ENCODE data around the gene NRL.

NRL gene

DNA sequence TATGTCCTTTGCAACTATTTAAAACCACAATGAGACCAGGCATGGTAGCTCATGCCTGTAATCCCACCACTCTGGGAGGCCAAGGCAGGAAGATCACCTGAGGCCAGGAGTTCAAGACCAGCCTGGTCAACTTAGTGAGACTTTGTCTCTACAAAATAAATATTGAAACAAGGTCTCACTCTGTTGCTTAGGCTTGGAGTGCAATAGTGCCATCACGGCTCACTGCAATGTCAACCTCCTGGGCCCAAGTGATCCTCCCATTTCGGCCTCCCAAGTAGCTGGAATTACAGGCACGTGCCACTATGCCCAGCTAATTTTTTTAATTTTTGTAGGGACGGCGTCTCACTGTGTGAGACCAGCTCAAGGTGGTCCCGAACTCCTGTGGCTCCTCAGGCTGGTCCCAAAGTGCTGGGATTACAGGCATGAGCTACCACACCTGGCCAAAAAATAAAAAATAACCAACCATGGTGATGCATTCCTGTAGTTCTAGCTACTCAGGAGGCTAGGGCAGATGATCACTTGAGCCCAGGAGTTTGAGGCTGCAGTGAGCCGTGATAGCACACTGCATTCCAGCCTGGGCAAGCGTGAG, 14.8 kb upstream of the NRL start:
- peaks cover 1 to 23% (median 9%) of the 10 kb centered on the region in 5 donors for H3K4me1 ChIP-seq (ENCODE audit: control insufficient read depth in 5 of 5, insufficient read depth in 5 of 5, low read length in 5 of 5)
- H3K36me3 ChIP-seq (ENCODE audit: control insufficient read depth in 5 of 5, insufficient read depth in 5 of 5, low read length in 5 of 5), result no peaks in the 10 kb centered on the region
- no peak overlapping the region for H3K27ac ChIP-seq (ENCODE audit: low read depth, low read length)
- no peak overlapping the region for H3K4me3 ChIP-seq (ENCODE audit: low read depth in 1 of 5, low read length in 5 of 5)
- no peaks in the 10 kb centered on the region for H3K27me3 ChIP-seq (ENCODE audit: control insufficient read depth in 5 of 5, insufficient read depth in 4 of 5, low read length in 5 of 5)
- no peaks in the 10 kb centered on the region for H3K9me3 ChIP-seq (ENCODE audit: control insufficient read depth in 5 of 5, low read length in 5 of 5)
- no peak overlapping the region for H3K9ac ChIP-seq (ENCODE audit: low read length in 5 of 5)

DNA sequence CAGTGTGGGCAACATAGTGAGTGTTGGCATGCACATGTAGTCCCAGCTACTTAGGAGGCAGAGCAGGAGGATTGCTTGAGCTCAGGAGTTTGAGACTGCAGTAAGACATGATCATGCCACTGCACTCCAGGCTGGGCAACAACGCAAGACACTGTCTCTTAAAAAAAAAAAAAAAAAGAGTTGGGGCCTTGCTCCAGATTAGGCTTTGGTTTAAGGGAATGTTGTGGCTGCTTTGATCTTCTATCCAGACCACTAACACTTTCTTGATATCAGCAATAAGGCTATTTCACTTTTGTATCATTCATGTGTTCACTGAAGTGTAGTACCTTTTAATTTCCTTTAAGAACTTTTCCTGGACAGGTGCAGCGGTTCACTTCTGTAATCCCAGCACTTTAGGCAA, 12.9 kb upstream of the NRL start:
- no peaks in the 10 kb centered on the region for H3K9me3 ChIP-seq (ENCODE audit: control insufficient read depth in 5 of 5, low read length in 5 of 5)
- no peak overlapping the region for H3K9ac ChIP-seq (ENCODE audit: low read length in 5 of 5)
- peaks cover 1 to 22% (median 9%) of the 10 kb centered on the region in 5 donors for H3K4me1 ChIP-seq (ENCODE audit: control insufficient read depth in 5 of 5, insufficient read depth in 5 of 5, low read length in 5 of 5)
- no peak overlapping the region for H3K4me3 ChIP-seq (ENCODE audit: low read depth in 1 of 5, low read length in 5 of 5)
- H3K36me3 ChIP-seq (ENCODE audit: control insufficient read depth in 5 of 5, insufficient read depth in 5 of 5, low read length in 5 of 5), result peaks cover 0 to 17% (median 14%) of the 10 kb centered on the region in 5 donors
- H3K27ac ChIP-seq (ENCODE audit: low read depth, low read length), result no peak overlapping the region
- no peaks in the 10 kb centered on the region for H3K27me3 ChIP-seq (ENCODE audit: control insufficient read depth in 5 of 5, insufficient read depth in 4 of 5, low read length in 5 of 5)

DNA sequence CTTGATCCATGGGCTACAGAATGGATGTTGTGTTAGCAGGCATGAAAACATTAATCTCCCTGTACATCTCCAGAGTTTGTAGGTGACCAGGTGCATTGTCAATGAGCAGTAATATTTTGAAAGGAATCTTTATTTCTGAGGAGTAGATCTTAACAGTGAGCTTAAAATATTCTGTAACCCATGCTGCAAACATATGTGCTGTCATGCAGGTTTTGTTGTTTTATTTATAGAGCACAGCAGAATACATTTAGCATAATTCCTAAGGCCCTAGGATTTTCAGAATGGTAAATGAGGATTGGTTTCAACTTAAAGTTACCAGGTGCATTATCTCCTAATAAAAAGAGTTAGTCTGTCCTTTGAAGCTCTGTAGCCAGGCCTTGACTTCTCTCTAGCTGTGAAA, 12.2 kb upstream of the NRL start:
- Histone ChIP-seq H3K9ac (ENCODE audit: low read length in 5 of 5) (no peak overlapping the region), H3K36me3 (ENCODE audit: control insufficient read depth in 5 of 5, insufficient read depth in 5 of 5, low read length in 5 of 5) (peaks cover 0 to 22% (median 20%) of the 10 kb centered on the region in 5 donors), H3K27ac (ENCODE audit: low read depth, low read length) (no peak overlapping the region), H3K4me1 (ENCODE audit: control insufficient read depth in 5 of 5, insufficient read depth in 5 of 5, low read length in 5 of 5) (peaks cover under 1 to 15% (median 9%) of the 10 kb centered on the region in 5 donors), H3K4me3 (ENCODE audit: low read depth in 1 of 5, low read length in 5 of 5) (no peak overlapping the region), H3K27me3 (ENCODE audit: control insufficient read depth in 5 of 5, insufficient read depth in 4 of 5, low read length in 5 of 5) (no peaks in the 10 kb centered on the region), H3K9me3 (ENCODE audit: control insufficient read depth in 5 of 5, low read length in 5 of 5) (no peaks in the 10 kb centered on the region)

DNA sequence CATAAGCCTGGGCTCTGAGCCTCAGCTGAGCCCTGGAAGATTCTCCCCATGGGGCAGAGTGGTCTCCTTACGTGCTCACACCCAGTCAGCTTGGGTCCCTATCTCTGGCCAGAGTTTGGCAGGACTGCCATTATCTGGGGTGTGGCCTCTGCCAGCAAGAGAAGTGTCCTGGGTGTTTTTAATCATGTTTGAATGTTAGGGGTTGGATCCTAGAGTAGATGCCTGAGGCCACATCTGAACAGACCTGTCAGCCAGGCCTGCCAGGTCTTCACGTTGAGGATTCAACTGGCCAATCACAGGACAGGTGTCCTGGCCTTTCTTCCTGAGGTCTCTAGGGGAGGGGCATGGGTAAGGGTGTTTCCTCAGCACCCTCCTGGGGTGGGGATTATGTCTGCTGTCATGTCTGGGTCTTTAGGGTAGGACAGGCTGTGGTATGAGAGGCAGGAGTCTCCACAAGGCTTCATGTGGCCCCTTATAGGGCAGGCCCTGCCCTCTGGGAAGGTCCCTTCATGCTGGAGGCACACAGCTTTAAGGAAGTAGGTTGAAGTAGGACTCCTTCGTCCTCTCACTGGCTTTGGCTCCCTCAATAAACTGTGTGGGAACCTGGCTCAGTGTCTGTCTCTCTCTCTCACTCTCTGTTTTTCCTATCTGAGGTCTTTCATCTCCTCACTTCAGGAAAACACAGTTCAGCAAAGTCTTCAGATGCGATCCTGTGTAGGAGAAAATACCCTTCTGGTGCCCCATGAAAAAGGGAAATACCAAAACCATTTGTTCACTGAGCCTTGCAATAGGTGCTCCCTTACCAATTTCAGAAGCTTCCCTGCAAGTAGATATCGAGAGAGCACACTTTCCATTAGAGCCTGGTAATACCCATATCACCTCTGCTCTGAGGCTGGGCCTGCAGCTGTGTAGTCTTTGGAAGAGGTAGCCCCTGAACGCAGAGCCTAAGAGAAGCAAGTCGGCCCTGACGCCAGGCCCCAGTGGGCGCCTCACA, 9.0 kb upstream of the NRL start:
- no peak overlapping the region for H3K4me3 ChIP-seq (ENCODE audit: low read depth in 1 of 5, low read length in 5 of 5)
- no peaks in the 10 kb centered on the region for H3K27me3 ChIP-seq (ENCODE audit: control insufficient read depth in 5 of 5, insufficient read depth in 4 of 5, low read length in 5 of 5)
- H3K27ac ChIP-seq (ENCODE audit: low read depth, low read length), result no peak overlapping the region
- no peak overlapping the region for H3K9ac ChIP-seq (ENCODE audit: low read length in 5 of 5)
- no peaks in the 10 kb centered on the region for H3K4me1 ChIP-seq (ENCODE audit: control insufficient read depth in 5 of 5, insufficient read depth in 5 of 5, low read length in 5 of 5)
- peaks cover 0 to 52% (median 48%) of the 10 kb centered on the region in 5 donors for H3K36me3 ChIP-seq (ENCODE audit: control insufficient read depth in 5 of 5, insufficient read depth in 5 of 5, low read length in 5 of 5)
- no peaks in the 10 kb centered on the region for H3K9me3 ChIP-seq (ENCODE audit: control insufficient read depth in 5 of 5, low read length in 5 of 5)

DNA sequence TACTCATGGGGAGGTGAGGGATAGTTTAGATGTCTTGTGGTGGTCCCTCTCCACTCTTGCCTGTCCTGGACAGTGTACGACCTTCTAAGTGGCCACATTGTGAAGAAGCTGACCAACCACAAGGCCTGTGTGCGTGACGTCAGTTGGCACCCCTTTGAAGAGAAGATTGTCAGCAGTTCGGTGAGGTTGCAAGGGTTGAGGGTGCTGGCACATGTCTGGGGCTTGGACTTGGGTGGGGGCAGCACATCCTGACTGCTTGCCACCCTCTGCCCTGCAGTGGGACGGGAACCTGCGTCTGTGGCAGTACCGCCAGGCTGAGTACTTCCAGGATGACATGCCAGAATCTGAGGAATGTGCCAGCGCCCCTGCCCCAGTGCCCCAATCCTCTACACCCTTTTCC, 8.1 kb upstream of the NRL start:
- no peak overlapping the region for H3K9ac ChIP-seq (ENCODE audit: low read length in 5 of 5)
- H3K4me3 ChIP-seq (ENCODE audit: low read depth in 1 of 5, low read length in 5 of 5), result no peak overlapping the region
- no peaks in the 10 kb centered on the region for H3K4me1 ChIP-seq (ENCODE audit: control insufficient read depth in 5 of 5, insufficient read depth in 5 of 5, low read length in 5 of 5)
- H3K27me3 ChIP-seq (ENCODE audit: control insufficient read depth in 5 of 5, insufficient read depth in 4 of 5, low read length in 5 of 5), result no peaks in the 10 kb centered on the region
- no peak overlapping the region for H3K27ac ChIP-seq (ENCODE audit: low read depth, low read length)
- H3K36me3 ChIP-seq (ENCODE audit: control insufficient read depth in 5 of 5, insufficient read depth in 5 of 5, low read length in 5 of 5), result peaks cover 0 to 61% (median 56%) of the 10 kb centered on the region in 5 donors
- H3K9me3 ChIP-seq (ENCODE audit: control insufficient read depth in 5 of 5, low read length in 5 of 5), result no peaks in the 10 kb centered on the region

DNA sequence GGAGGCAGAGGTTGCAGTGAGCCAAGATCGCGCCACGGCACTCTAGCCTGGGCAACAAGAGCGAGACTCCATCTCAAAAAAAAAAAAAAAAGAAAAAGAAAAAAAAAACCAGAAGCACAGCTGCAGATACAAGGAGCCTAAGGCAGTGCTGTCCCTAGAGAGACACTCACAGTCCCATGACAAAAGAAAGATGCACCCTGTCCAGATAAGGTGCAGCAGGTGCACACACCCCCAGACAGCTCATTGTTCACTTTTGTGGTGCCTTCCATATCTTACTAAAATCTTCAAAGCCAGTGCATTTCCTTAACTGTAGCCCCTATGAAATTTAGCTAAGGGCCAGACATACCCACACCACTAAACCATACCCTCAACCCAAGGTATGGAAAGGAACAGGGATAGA, 7.7 kb upstream of the NRL start:
- Histone ChIP-seq H3K27me3 (ENCODE audit: control insufficient read depth in 5 of 5, insufficient read depth in 4 of 5, low read length in 5 of 5) (no peaks in the 10 kb centered on the region), H3K9ac (ENCODE audit: low read length in 5 of 5) (no peak overlapping the region), H3K27ac (ENCODE audit: low read depth, low read length) (no peak overlapping the region), H3K4me3 (ENCODE audit: low read depth in 1 of 5, low read length in 5 of 5) (no peak overlapping the region), H3K9me3 (ENCODE audit: control insufficient read depth in 5 of 5, low read length in 5 of 5) (no peaks in the 10 kb centered on the region), H3K36me3 (ENCODE audit: control insufficient read depth in 5 of 5, insufficient read depth in 5 of 5, low read length in 5 of 5) (peaks cover 0 to 65% (median 61%) of the 10 kb centered on the region in 5 donors), H3K4me1 (ENCODE audit: control insufficient read depth in 5 of 5, insufficient read depth in 5 of 5, low read length in 5 of 5) (peaks cover 0 to under 1% (median 0%) of the 10 kb centered on the region in 5 donors)

DNA sequence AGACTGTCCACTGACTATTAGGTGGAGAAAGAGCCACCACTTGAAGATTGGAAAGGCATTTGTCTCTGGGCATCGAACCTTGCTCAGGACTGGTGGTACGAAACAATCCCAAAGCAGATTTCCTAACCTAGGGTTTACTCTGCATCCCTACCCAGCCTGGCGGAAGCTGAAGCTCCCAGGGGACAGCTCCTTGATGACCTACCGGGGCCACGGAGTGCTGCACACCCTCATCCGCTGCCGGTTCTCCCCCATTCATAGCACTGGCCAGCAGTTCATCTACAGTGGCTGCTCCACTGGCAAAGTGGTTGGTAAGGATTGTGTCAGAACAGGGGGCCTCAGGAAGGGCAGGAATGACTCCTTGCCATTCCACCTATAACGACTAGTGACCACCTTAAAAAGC, 6.5 kb upstream of the NRL start:
- Histone ChIP-seq H3K27ac (ENCODE audit: low read depth, low read length) (no peak overlapping the region), H3K27me3 (ENCODE audit: control insufficient read depth in 5 of 5, insufficient read depth in 4 of 5, low read length in 5 of 5) (no peaks in the 10 kb centered on the region), H3K9ac (ENCODE audit: low read length in 5 of 5) (no peak overlapping the region), H3K36me3 (ENCODE audit: control insufficient read depth in 5 of 5, insufficient read depth in 5 of 5, low read length in 5 of 5) (peaks cover 0 to 71% (median 64%) of the 10 kb centered on the region in 5 donors), H3K4me1 (ENCODE audit: control insufficient read depth in 5 of 5, insufficient read depth in 5 of 5, low read length in 5 of 5) (peaks cover 0 to 12% (median 4%) of the 10 kb centered on the region in 5 donors), H3K9me3 (ENCODE audit: control insufficient read depth in 5 of 5, low read length in 5 of 5) (no peaks in the 10 kb centered on the region), H3K4me3 (ENCODE audit: low read depth in 1 of 5, low read length in 5 of 5) (no peak overlapping the region)

DNA sequence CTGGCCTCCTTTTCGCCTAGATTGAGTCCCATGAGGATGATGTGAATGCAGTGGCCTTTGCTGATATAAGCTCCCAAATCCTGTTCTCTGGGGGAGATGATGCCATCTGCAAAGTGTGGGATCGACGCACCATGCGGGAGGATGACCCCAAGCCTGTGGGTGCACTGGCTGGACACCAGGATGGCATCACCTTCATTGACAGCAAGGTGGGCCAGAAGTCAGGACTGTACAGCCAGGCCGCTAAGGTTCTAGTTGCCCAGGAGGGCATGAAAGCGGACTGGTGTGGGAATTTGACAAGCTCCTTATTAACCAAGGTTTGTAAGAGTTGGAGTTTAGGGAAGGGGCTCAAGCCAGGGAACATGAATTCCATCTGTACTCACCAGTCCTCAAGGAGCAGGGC, 4.9 kb upstream of the NRL start:
- Histone ChIP-seq H3K36me3 (ENCODE audit: control insufficient read depth in 5 of 5, insufficient read depth in 5 of 5, low read length in 5 of 5) (peaks cover 0 to 71% (median 64%) of the 10 kb centered on the region in 5 donors), H3K4me1 (ENCODE audit: control insufficient read depth in 5 of 5, insufficient read depth in 5 of 5, low read length in 5 of 5) (peaks cover 4 to 24% (median 16%) of the 10 kb centered on the region in 5 donors), H3K9ac (ENCODE audit: low read length in 5 of 5) (no peak overlapping the region), H3K27ac (ENCODE audit: low read depth, low read length) (no peak overlapping the region), H3K27me3 (ENCODE audit: control insufficient read depth in 5 of 5, insufficient read depth in 4 of 5, low read length in 5 of 5) (no peaks in the 10 kb centered on the region), H3K9me3 (ENCODE audit: control insufficient read depth in 5 of 5, low read length in 5 of 5) (no peaks in the 10 kb centered on the region), H3K4me3 (ENCODE audit: low read depth in 1 of 5, low read length in 5 of 5) (no peak overlapping the region)

DNA sequence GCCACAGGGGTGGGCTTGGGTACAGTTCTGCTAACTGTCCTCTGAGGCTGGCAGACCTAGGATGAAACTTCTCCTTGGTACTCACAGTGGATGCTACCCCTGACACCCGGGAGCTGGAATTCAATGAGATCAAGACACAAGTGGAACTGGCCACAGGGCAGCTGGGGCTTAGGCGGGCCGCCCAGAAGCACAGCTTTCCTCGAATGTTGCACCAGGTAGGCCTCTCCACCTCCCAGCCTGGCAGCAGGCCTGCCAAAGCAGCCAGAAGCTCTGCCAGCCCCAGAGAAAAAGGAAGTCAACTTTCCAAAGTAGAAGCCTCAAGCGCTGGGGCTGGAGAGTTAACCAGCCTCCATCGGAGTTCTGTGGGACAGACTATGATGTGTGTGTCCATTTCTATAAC, 2.4 kb upstream of the NRL start:
- Histone ChIP-seq H3K4me1 (ENCODE audit: control insufficient read depth in 5 of 5, insufficient read depth in 5 of 5, low read length in 5 of 5) (peaks cover 4 to 33% (median 27%) of the 10 kb centered on the region in 5 donors), H3K9me3 (ENCODE audit: control insufficient read depth in 5 of 5, low read length in 5 of 5) (no peaks in the 10 kb centered on the region), H3K4me3 (ENCODE audit: low read depth in 1 of 5, low read length in 5 of 5) (no peak overlapping the region), H3K9ac (ENCODE audit: low read length in 5 of 5) (no peak overlapping the region), H3K36me3 (ENCODE audit: control insufficient read depth in 5 of 5, insufficient read depth in 5 of 5, low read length in 5 of 5) (peaks cover 0 to 51% (median 44%) of the 10 kb centered on the region in 5 donors), H3K27me3 (ENCODE audit: control insufficient read depth in 5 of 5, insufficient read depth in 4 of 5, low read length in 5 of 5) (no peaks in the 10 kb centered on the region), H3K27ac (ENCODE audit: low read depth, low read length) (no peak overlapping the region)
